HG03469 (cell line): ENCODE measurements around the gene CEP128.

ENCODE experiments used
- ATAC-seq: cut with Tn5 transposase; IDR thresholded peaks from one replicate; pipeline ENCODE4 v1.9.1; 2021; ENCODE audit warnings: mild to moderate bottlenecking, moderate library complexity, moderate number of reproducible peaks; ENCODE audit not compliant: unreplicated experiment

The CEP128 gene

DNA sequence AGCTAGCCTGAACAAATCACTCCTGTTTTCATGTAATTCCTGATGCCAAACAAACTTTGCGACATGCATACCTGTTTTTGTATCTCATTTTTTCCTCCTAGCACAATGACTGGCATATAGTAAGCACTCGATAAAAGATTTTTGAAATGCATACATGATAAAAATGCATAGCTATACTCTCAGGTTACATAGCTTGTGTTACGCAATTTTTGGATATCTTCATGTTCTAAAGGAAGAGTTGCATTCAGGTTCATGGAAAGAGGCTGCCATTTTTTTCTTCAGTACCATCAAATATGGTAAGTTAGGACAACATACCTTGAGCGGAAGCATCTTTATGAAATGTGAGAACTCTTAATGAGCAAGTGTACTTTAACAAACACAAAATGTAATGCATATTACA is 445.4 kb downstream of the CEP128 start:
- ATAC-seq = no peak

DNA sequence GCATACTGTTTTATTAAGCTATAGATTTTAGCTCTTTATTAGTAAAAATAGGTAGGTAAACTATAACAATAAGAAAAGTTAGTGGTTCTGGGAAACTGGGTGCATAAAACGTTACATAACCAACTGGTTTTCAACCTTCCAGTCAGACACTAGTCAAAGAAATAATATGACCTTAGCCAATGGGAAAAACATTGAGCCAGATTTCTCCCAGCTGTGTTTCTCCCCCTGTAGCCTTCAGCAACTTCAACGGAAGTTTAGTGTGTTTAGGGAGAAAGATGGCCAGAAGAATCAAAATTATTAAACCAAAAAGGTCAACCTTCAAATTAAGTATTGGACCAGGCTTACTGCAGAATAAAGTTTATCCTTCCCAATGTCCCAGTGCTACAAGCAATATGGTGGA is 446.8 kb downstream of the CEP128 start:
- no peak for ATAC-seq

DNA sequence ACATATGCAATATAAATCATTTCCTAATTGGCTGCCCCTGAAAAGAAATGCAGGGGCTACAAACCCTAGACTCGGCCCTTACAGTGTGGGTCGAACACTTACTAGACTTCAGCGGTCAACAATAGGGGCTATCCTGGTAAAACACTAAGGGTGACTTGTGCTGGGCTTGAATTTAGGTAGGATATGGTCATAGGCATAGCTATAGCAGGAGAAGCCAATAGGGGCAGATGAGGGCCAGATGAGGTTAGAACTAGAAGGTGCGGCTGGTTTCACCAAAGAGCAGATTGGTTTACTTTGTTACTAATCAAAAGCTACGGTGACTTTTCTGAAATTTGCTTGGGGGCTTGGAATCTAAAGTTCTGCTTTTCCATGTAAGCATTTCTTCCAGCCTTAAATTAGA is 447.9 kb downstream of the CEP128 start:
- ATAC-seq = no peak

DNA sequence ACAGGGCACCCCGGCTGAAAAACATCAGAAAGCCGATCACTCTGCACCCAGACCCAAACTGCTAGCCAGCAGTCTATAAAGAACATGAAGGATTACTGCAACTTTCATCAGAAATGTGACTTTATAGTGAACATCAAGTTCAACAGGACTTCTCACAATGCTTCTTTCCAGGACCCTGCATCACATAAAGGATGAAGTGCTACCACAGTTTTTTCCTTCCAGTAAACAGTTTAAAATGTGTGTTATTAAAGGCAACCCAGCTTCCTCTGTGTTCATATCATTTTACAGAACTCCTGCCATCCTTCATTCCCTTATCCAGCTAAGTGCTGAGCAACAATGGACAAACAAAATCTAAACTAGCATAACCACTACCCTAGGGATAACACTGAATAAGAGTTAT is 449.9 kb downstream of the CEP128 start:
- no peak for ATAC-seq

DNA sequence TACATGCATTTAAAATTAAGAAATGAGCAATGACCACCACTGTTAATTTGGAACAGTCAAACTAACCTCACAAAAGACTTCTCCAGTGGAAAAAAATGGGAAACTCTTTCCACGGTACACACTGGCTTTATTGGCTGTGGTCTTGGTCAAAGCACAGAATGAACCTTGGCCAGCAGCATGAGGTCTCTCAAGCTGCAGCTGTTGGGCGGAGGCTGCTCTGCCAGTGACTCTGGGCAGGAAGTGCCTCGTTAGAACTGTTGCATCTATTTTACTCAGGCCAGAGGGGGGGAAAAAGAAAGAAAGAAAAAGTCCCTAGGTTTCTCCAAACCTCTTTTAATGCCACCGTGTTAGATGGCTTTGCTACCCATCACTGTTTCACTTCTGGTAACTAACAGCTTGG is 450.4 kb downstream of the CEP128 start:
- no peak for ATAC-seq

DNA sequence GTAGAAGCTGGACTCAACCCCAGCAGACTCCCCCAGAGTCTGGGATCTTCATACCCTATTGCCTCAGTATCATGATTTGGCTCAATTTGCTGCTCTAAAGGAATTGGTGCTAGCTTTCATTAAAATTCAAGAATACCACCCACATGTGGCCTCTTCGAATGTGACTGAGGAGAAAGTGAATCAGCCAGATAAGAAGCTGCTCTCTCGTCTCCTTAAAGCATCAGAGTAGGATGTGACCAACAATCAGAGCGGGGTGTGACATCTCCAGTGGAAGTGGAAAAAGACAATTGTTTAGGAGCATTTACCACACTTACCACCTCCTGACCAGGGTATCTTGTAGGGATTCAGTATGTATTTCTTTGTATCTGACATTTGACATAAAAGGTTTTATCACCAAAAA is 452.0 kb downstream of the CEP128 start:
- no peak for ATAC-seq

DNA sequence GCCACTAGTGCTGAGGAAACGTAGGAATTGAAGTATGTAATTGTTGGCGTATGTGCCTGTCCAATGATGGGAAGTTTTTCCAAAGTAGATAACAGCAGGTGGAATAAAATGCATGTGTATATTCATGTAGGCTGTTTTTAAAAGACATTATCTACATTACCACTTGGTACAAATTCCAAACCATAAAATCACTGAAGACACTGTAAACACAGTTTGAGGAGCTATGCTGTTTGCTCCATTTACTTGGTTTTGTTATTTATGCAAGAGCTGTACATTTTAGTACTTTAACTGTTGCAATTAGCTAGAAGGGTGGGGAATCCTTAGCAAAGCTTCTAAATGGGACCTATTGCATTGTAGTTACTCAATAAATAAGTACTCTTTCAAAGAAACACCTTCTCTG is 455.8 kb downstream of the CEP128 start:
- no peak for ATAC-seq

DNA sequence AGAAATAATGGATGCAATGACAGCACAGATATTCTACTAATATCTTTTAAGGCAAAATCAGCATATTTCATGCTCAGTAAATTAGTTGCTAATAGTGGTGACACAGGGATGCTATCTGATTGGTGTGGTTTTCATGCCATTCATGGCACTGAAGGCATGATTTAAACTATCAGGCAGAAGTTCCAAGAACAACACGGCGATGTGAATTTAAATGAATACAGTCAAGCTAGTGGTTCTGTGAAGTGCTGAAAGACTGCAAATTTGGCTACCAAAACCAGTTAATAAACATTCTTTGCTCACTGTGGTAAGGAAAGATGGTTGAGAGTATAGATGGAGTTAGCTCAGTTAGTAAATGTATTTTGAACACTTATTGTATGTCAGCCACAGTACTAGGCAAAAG is 458.2 kb downstream of the CEP128 start:
- ATAC-seq = no peak

DNA sequence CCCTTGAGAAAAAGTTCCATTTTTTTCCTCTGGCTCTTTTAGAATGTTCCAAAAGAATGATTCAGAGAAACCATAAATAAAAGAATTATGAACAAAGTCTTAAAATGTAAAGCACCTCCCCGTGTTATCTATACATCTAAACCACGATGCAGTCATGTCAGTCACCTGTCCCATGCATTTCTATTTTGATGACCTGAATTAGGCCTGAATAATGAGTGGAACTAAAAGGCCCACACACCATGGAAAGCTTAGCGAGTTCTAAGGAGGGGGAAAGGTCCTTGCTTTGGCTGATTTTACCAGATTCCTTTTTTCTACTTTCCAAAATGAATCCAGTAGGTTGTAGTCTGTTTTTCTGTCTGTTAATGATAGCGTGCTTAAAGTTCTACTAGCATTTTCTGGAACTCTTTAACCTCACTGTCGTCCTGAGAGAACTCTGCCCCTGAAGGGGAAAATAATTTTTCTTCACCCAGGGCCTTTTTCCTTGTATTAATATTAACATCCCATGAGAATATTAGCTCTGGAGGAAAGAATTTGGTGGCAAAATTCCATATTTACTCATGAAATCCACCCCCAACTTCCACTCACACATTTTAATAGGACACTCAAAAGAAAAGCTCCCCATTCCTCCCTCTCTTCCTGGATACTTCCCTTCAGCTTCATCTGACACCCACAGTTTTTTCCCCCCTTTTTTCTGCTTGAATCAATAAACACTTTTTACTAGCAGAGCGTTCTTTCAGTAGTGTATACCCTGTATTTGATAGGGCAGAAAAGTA is 464.0 kb downstream of the CEP128 start:
- no peak for ATAC-seq

DNA sequence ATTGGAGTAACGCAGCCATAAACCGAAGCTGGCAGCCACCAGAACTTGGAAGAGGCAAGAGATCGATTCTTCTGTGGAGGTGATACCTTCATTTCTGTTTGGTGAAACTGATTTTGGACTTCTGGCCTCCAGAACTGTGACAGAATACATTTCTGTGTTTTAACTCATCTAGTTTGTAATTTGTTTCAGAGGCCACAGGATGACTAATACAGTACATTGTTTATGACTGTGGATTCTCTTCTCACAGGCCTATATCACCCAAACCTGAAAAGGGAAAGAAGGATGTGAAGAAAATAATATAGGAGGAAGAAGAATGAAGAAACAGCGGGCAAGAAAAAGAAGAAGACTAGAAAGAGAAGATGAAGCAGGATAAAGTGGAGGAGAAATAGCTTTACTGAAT is 466.5 kb downstream of the CEP128 start:
- ATAC-seq = no peak

DNA sequence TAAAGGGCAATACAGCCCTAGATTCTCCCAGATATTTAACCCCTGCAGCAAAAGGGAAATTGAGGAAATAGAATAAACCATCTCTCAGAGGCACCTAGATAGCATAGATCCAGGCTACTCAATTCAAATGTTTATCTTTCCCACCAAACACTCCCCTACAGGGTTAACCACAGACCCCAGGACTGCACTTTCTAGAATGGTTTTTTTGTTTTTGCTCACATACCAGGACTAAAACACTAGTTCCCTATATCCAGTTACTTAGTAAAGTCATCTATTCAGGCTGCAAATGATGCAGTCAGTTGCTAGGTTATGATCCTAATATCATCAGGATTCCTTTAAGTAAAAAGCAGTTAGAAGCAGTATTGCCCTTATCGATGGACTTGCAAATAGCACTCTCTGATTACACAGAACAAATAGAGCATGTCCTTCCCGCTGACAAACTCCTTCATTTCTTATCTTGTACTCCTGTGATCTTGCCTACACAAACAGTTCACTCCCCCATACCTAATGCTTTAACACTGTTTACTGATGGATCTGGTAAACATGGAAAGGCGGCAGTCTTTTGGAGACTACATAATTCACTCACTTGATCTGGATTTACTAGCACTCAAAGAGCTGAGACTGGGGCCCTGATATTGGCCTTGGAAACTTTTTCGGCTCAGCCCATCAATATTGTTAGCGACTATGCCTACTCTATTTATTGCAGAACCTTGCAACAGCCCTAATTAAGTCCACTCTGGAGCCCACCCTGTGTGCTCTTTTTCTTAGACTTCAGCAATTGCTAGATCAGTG is 473.0 kb downstream of the CEP128 start:
- no peak for ATAC-seq

DNA sequence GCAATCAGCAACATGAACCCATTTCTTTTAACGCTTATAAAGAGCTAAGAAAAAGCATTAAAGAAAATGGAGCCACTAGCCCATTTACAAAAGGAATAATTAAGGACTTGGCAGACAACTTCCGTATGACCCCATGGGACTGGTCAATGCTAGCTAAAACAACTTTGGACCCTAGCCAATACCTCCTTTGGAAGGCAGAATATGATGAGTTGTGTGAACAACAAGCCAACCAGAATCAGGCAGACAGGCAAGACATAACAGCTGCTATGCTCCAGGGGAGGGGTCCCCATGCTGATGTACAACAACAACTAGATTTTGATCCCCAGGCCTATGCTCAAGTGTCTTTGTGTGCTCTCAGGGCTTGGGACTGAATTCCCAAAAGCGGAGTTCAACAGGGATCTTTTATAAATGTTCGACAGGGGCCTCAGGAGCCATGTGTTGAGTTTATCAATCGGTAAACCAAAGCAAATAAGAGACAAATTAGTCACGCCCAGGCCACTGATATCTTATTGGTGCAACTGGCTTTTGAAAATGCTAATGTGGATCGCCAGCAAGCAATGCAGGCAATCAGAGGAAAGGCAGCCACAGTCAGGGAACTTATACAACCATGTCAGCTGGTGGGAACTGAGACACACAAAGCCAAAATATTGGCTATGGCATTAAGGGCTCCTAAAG is 475.9 kb downstream of the CEP128 start:
- ATAC-seq = no peak

DNA sequence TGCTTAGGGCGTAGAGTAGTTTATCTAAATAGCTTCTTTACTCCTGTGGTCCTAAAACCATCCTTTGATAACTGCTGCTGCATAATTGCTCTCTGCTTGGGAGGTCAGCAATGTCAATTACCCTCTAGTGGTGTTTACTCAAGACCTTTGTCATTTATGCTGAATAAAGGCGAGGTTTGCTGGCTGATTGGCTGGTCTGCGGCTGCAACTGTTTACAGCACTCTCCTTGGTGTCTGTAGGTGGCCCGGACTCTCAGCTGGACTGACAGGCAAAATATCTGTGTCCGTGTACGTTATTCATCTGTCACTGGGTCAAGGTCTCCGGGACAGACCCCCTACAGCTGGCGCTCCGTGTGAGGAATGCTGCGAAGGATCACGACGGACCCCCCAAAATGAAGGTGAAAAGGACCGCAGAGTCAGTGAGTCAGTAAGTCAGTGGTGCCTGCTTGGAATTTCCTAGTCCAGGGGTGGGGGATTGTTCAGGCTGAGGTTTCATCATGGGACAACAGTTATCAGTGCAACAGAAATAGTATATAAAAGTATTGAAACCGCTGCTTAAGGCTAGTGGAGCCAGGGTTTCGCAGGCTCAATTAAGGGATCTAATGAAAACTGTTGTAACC is 476.9 kb downstream of the CEP128 start:
- ATAC-seq = no peak

DNA sequence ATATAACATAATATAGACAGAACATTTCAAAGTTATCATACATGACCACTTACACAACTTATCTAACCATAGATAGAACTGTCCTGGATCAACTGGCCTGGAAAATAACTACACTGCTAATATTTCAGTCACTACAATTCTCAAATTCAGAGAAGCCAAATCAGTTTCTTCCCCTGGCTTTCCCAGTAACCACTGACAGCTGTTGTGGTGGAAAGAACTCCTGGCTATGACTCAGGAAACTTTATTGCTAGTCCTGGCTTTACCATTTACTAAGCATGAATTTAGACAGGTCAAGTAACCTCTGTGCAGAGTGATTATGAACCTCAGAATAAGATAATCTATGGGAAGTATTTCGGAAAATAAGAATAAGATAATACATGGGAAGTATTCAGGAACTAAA is 485.3 kb downstream of the CEP128 start:
- no peak for ATAC-seq

DNA sequence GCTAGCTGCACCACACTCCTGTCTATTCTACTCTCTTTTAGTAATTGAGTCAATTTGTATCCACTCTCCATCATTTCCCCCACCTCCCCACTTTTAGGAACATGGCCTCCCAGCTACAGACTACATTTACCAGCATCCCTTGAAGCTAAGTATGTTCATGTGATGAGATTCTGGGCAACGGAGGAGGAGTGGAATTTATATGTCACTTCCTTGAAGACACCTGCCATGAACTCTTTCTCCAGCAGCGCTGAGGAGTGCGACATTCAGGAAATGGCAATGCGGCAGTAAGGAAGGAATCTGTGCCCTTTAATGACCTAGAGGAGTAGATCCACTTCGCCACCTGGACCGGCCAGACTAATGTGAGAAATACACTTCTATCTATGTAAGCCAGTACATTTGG is 486.5 kb downstream of the CEP128 start:
- no peak for ATAC-seq

DNA sequence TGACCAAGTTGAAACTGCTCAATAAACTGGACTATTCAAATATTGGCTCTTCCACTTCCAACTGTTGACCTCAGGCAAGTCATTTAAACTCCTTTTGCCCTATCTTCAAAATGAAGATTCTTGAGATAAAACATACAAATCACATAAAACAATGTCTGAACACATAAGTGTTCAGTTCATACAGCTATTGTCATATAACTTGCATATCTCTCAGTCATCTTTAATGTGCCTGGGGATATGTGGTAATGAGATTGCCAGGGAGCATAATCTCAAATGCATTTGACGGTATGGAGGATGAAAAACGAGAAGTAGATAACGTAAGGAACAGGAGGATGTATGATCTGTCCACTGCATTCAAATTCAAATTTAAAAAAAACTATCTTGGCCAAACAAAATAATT is 493.3 kb downstream of the CEP128 start:
- ATAC-seq = no peak

DNA sequence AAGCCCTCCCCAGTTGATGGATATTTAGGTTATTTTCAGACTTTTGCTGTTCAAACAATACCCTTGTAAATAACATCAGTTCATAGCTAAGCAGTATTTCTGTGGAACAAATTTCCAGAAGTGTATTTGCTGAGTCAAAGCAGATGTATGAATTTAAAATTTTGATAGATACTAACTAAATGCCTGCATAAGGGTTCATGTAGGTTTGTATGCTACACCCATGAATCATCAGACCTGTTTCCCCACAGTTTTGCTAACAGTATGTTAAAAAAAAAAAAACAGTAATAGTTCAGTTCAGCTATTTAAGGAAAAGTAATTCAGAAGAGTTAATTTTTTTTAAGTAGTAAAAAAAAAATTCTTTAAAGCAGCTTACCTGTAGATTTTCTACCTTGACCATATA is 494.1 kb downstream of the CEP128 start:
- ATAC-seq = no peak
